ENCODE data around the gene FIGNL1. TPM values are rescaled to one million over a fixed set of nuclear protein-coding genes. Genes with fewer than 3 reads are reported as not detected.

Gene FIGNL1
- total RNA-seq, 1 donor from 2014 or later: 26.9 TPM

DNA sequence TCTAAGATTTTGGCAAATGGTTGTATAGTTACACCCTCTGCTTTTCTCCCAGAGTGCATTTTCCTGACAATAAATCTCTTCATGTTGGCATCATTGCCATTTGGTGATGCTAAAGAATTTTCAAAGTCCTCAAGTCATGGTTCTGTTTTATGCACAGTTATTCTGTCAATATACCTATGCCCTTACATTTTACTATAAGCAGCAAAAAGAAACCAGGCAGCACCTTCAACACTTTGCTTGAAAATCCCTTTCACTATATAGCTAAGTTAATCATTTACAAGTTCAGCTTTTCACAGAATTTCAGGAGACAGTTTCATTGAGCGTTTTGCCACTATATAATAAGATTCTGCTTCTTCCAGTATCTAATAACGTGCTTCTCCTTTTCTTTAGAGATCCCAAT, 22.6 kb downstream of the FIGNL1 start:
- Mint-ChIP-seq H3K27me3 (no peaks in the 10 kb centered on the region), H3K4me1 (ENCODE audit: low read depth) (peaks cover 9% of the 10 kb centered on the region), H3K9me3 (ENCODE audit: low read depth) (no peaks in the 10 kb centered on the region), H3K27ac (no peak overlapping the region), H3K4me3 (ENCODE audit: low read depth) (no peak overlapping the region), H3K36me3 (ENCODE audit: insufficient read depth) (no peaks in the 10 kb centered on the region)
- no peak for DNase-seq (ENCODE audit: low spot score, unreplicated experiment)
- TF ChIP-seq, protein P1, sequence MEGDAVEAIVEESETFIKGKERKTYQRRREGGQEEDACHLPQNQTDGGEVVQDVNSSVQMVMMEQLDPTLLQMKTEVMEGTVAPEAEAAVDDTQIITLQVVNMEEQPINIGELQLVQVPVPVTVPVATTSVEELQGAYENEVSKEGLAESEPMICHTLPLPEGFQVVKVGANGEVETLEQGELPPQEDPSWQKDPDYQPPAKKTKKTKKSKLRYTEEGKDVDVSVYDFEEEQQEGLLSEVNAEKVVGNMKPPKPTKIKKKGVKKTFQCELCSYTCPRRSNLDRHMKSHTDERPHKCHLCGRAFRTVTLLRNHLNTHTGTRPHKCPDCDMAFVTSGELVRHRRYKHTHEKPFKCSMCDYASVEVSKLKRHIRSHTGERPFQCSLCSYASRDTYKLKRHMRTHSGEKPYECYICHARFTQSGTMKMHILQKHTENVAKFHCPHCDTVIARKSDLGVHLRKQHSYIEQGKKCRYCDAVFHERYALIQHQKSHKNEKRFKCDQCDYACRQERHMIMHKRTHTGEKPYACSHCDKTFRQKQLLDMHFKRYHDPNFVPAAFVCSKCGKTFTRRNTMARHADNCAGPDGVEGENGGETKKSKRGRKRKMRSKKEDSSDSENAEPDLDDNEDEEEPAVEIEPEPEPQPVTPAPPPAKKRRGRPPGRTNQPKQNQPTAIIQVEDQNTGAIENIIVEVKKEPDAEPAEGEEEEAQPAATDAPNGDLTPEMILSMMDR (IDR thresholded peaks at IDR 0.05; ENCODE audit: unreplicated experiment): no peak

DNA sequence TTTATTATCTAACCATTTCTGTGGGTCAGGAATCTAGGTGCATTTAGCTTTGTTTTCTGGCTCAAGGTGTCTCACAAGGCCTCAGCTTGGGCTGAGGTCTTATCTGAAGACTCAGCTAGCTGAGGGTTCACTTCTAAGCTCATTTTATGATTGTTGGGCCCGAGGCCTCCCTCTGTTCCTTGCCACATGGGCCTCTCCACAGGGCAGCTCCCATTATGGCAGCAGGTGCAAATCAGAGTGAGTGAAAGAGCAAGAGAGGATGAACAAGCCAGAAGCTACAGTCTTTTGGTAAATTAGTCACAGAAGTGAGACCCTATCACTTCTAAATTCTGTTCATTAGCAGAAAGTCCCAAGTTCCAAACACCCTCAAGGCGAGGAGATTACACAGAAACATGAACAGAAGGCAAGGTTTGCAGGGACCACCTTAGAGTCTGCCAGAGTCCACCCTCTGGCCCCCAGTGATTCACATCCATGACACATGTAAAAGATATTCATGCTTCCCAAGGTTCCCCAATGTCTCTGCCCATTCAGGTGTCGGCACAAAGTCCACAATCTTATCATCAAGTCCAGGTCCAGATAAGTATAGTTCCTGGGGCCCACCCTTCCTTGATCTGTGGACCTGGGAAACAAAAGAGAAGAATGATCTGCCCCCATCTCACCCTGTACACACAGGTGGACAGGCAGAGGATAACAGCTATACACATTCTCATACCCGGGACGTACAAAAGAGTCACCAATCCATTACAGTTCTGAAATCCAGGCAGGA, 23.7 kb downstream of the FIGNL1 start:
- H3K36me3 Mint-ChIP-seq (ENCODE audit: insufficient read depth): no peaks in the 10 kb centered on the region
- no peaks in the 10 kb centered on the region for H3K9me3 Mint-ChIP-seq (ENCODE audit: low read depth)
- H3K27me3 Mint-ChIP-seq: no peaks in the 10 kb centered on the region
- no peak for DNase-seq (ENCODE audit: low spot score, unreplicated experiment)
- TF ChIP-seq, protein P1 (IDR thresholded peaks at IDR 0.05; ENCODE audit: unreplicated experiment): no peak
- H3K4me3 Mint-ChIP-seq (ENCODE audit: low read depth): no peak overlapping the region
- no peak overlapping the region for H3K27ac Mint-ChIP-seq
- H3K4me1 Mint-ChIP-seq (ENCODE audit: low read depth): peaks cover 9% of the 10 kb centered on the region

DNA sequence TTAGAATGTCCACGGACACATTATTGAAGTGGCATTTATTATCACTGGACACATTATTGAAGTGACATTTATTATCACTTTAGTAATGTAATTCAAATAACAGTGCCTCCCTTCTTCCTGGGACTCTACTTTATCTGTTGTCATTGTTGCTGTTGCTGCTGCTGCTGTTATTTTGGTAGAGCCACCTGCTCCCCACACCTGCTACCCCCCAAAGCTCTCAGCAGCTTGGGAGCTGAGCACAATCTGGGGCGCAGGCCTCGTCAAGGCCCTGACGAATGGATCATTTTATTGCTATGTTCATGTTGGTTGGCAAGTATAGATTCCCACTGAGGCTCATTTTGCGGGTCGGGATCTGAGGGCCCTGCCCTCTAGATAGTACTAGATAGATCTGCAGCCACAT, 24.8 kb downstream of the FIGNL1 start:
- H3K4me3 Mint-ChIP-seq (ENCODE audit: low read depth): no peak overlapping the region
- TF ChIP-seq, protein P1 (IDR thresholded peaks at IDR 0.05; ENCODE audit: unreplicated experiment): no peak
- H3K27ac Mint-ChIP-seq: no peak overlapping the region
- DNase-seq (ENCODE audit: low spot score, unreplicated experiment): no peak
- H3K36me3 Mint-ChIP-seq (ENCODE audit: insufficient read depth): no peaks in the 10 kb centered on the region
- no peaks in the 10 kb centered on the region for H3K9me3 Mint-ChIP-seq (ENCODE audit: low read depth)
- H3K27me3 Mint-ChIP-seq: no peaks in the 10 kb centered on the region
- peaks cover 9% of the 10 kb centered on the region for H3K4me1 Mint-ChIP-seq (ENCODE audit: low read depth)

DNA sequence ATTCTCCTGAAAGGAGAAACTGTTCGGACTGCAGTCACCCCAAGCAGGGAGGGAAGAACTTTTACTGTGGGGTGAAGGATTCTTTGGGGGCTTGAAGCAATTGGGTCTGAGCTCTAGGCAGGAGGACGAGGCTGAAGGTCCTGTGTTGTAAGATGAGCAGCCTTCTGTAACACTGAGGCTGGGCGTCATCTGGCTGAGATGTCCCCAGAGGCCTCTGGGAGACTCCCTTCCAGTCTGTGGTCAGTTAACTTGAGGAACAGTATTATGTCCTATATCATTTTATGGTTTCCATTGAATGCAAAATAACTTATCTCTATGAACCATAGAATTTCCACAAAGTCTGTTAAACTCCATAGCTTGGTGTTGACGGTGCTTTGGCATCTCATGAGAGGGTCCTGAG, 26.3 kb downstream of the FIGNL1 start:
- DNase-seq (ENCODE audit: low spot score, unreplicated experiment): no peak
- H3K9me3 Mint-ChIP-seq (ENCODE audit: low read depth): no peaks in the 10 kb centered on the region
- TF ChIP-seq, protein P1 (IDR thresholded peaks at IDR 0.05; ENCODE audit: unreplicated experiment): no peak
- no peak overlapping the region for H3K4me3 Mint-ChIP-seq (ENCODE audit: low read depth)
- H3K4me1 Mint-ChIP-seq (ENCODE audit: low read depth): peaks cover 9% of the 10 kb centered on the region
- no peaks in the 10 kb centered on the region for H3K27me3 Mint-ChIP-seq
- no peak overlapping the region for H3K27ac Mint-ChIP-seq
- no peaks in the 10 kb centered on the region for H3K36me3 Mint-ChIP-seq (ENCODE audit: insufficient read depth)

DNA sequence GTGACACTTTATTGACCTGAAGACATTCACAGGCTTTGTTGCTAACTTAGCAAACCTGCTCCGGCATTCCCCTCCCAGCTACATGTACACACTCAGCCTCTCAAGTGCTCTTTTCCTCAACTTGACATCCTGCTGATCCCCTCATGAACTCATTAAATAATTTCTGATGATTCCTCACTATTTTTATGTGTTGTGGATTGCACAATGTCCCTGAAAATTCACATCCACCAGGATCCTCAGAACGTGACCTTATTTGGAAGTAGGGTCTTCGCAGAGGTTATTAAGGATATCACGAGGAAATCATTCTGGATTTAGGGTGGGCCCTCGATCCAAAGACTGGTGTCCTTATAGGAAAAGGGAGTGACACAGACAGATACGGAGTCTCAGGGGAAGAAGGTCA, 27.3 kb downstream of the FIGNL1 start:
- Mint-ChIP-seq H3K4me1 (ENCODE audit: low read depth) (peaks cover 7% of the 10 kb centered on the region), H3K4me3 (ENCODE audit: low read depth) (no peak overlapping the region), H3K27me3 (no peaks in the 10 kb centered on the region), H3K36me3 (ENCODE audit: insufficient read depth) (no peaks in the 10 kb centered on the region), H3K27ac (no peak overlapping the region), H3K9me3 (ENCODE audit: low read depth) (no peaks in the 10 kb centered on the region)
- DNase-seq (ENCODE audit: low spot score, unreplicated experiment): no peak
- TF ChIP-seq, protein P1 (IDR thresholded peaks at IDR 0.05; ENCODE audit: unreplicated experiment): no peak
